Kidney epithelial cell (primary cell): ENCODE data around the gene OR10A5. TPM values are rescaled to one million over a fixed set of nuclear protein-coding genes. Genes with fewer than 3 reads are reported as not detected.
"Not testable (repeated sequence)": the region's sequence is repeated elsewhere in the genome, so short reads cannot be mapped to it uniquely, and the experiment has no call there.

Experiments used
- DNase-seq: peaks from one replicate; pipeline ENCODE4 v3.0.0-alpha.2; 2010; ENCODE audit warnings: low read depth
- H3K27me3 ChIP-seq: 2 replicates; pipeline ENCODE4 v1.6.0; 2011; ENCODE audit warnings: low read length; ENCODE audit not compliant: control insufficient read depth, insufficient read depth
- H3K36me3 ChIP-seq: 2 replicates; pipeline ENCODE4 v1.5.1; 2011; ENCODE audit warnings: low read length; ENCODE audit not compliant: control insufficient read depth, insufficient read depth
- H3K4me3 ChIP-seq: 2 replicates; pipeline ENCODE4 v1.5.1; 2011; ENCODE audit warnings: low read depth, mild to moderate bottlenecking, control low read depth, low read length
- total RNA-seq: library from RNA; depleted of rRNA; stranded (reverse); fragments of >200 nt; gene quantifications from 2 replicates; pipeline ENCODE4 v1.2.3, GENCODE V29; 2015
- TF ChIP-seq, protein P1 (sequence below): IDR thresholded peaks from 2 replicates; pipeline ENCODE4 v1.5.1; 2011; ENCODE audit warnings: mild to moderate bottlenecking, moderate library complexity, low read length, control low read depth, inconsistent platforms; ENCODE audit not compliant: insufficient read depth, poor library complexity, severe bottlenecking

OR10A5 gene
- total RNA-seq, 1 donor from 2014 or later, result not detected

DNA sequence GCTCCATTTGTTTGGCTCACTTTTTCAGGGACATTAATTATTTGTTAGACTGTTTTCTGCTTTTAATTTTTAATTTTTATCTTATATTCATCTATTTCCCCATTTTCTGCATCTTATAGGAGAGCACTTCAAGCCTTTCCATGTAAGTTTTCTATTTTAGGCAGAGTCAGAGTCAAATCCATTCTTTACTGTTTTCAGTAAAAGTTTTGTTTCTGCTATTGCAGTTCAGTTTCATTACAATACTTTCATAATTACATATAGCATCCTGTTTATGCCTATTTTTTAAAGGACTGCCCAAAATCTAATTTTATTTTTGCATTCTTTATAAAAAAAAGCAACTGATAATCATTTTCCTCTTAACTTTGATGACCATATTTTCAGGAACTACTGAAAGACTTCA lies 3.8 kb upstream of the OR10A5 start:
- H3K4me3 ChIP-seq, result no peak overlapping the region
- no peak for DNase-seq
- H3K27me3 ChIP-seq, result no peaks in the 10 kb centered on the region
- TF ChIP-seq, protein P1, sequence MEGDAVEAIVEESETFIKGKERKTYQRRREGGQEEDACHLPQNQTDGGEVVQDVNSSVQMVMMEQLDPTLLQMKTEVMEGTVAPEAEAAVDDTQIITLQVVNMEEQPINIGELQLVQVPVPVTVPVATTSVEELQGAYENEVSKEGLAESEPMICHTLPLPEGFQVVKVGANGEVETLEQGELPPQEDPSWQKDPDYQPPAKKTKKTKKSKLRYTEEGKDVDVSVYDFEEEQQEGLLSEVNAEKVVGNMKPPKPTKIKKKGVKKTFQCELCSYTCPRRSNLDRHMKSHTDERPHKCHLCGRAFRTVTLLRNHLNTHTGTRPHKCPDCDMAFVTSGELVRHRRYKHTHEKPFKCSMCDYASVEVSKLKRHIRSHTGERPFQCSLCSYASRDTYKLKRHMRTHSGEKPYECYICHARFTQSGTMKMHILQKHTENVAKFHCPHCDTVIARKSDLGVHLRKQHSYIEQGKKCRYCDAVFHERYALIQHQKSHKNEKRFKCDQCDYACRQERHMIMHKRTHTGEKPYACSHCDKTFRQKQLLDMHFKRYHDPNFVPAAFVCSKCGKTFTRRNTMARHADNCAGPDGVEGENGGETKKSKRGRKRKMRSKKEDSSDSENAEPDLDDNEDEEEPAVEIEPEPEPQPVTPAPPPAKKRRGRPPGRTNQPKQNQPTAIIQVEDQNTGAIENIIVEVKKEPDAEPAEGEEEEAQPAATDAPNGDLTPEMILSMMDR, result no peak
- no peaks in the 10 kb centered on the region for H3K36me3 ChIP-seq

DNA sequence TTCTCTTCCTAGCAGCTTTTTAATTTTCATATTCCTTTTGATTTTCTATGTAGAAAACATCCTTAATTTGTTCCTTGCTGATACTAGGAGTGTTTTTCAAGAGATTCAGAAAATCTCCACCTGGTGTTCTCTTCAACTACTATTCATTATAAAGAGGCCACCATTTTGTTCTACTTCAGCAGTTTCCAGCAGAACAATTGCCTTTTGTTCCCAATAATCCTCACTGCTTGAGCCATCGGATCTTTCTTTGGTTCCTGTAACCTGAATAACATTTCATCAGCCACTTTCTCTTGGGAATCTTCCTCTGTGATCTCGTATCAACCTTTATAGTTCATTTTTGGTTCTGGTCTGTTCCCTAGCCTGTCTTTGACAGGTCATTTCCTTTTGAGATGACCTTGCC lies 1.8 kb upstream of the OR10A5 start:
- H3K36me3 ChIP-seq, result no peaks in the 10 kb centered on the region
- TF ChIP-seq, protein P1, result no peak
- DNase-seq, result no peak
- H3K4me3 ChIP-seq, result no peak overlapping the region
- no peaks in the 10 kb centered on the region for H3K27me3 ChIP-seq

DNA sequence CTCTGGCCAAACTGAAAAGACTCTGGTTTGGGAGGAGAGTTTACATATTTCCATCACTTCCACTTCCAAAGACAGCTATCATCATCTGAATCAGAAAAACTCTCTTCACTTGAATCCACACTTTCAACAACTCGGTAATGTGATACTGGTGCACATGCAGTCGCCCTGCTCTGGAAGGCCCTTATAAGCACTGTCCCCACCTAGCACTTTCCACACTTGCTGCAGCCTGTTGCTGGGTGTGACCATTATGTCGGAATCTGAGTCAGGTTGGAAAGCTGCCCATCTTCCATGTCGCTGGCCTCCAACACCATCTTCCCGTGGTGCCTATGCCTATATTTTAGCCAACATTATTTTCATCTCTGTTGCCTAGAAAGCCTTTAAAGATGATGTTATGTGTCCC lies 1.1 kb upstream of the OR10A5 start:
- H3K4me3 ChIP-seq, result no peak overlapping the region
- no peaks in the 10 kb centered on the region for H3K36me3 ChIP-seq
- TF ChIP-seq, protein P1, result no peak
- H3K27me3 ChIP-seq, result no peaks in the 10 kb centered on the region
- DNase-seq, result no peak

DNA sequence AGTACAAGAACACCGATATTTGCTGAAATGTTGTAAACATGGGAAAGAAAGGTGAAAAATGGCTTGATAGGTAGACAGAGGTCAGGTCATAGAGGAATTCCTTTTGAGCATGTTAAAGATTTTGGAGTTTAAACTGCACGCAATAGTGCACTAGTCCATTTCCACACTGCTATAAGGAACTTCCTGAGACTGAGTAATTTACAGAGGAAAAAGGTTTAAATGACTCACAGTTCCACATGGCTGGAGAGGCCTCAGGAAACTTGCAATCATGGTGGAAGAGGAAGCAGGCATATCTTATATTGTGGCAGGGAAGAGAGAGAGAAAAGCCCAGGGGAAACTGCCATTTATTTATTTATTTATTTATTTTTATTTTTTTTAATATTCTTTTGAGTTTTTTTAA lies 5.0 kb downstream of the OR10A5 start:
- H3K4me3 ChIP-seq, result no peak overlapping the region
- H3K27me3 ChIP-seq, result no peaks in the 10 kb centered on the region
- DNase-seq, result no peak
- TF ChIP-seq, protein P1, result no peak
- no peaks in the 10 kb centered on the region for H3K36me3 ChIP-seq

DNA sequence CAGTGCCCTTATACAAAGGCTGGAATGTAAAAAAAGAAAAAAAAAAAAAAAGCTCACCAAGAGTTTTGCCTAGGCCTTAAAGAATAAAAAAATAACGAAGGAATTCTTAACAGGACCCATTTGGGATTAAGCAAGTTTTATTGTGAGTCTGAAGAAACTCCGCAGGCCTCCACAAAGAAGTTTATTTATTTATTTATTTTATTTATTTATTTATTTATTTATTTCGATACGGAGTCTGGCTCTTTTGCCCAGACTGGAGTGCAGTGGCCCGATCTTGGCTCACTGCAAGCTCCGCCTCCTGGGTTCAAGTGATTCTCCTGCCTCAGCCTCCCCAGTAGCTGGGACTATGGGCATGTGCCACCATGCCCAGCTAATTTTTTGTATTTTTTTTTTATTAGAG lies 9.3 kb downstream of the OR10A5 start:
- not testable (repeated sequence) for H3K27me3 ChIP-seq, DNase-seq, H3K4me3 ChIP-seq, H3K36me3 ChIP-seq

DNA sequence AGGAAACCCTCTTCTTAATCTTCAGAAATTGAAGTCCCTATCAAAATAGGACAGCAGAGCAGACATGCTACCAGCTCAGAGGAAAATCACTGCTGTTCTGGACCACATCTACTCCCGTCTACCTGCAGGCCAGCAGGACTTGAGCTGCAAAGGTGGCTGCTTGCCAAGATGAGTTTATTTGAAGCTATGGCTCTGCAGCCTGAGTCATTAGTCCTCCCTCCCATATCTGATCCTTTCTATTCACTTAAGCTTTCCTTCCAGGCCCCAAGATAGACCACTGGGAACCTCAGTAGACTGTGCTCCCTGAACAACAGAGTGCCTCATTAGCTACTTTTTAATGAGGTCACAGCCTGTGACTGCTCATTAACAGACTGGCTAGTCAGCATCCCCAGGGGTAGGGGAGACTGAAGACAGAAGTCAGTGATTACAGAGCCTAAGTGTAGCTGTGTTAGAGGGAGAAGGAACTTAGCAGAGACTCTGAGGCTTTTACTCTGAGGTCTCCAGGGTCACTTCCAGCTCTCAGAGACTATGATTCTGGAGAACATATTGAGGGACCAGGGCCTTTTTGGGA lies 10.6 kb downstream of the OR10A5 start:
- H3K36me3 ChIP-seq, result no peaks in the 10 kb centered on the region
- peak; percentile 42 for DNase-seq
- TF ChIP-seq, protein P1, result no peak
- H3K27me3 ChIP-seq, result no peaks in the 10 kb centered on the region
- no peak overlapping the region for H3K4me3 ChIP-seq
